K562 (cell line): ENCODE data around the gene FAM83E. TPM values are rescaled to one million over a fixed set of nuclear protein-coding genes. Genes with fewer than 3 reads are reported as not detected.

Experiments used
- GATAD2B ChIP-seq: fragments of 450-650 bp; IDR thresholded peaks from 2 replicates; pipeline ENCODE4 v1.6.1; 2017; ENCODE audit warnings: mild to moderate bottlenecking, borderline replicate concordance
- HES1 ChIP-seq: fragments of 450-650 bp; IDR thresholded peaks from 2 replicates; pipeline ENCODE4 v1.6.1; 2016; ENCODE audit warnings: low read depth, mild to moderate bottlenecking, moderate library complexity
- PCBP2 ChIP-seq: fragments of 200-400 bp; formaldehyde crosslinking; IDR thresholded peaks from 2 replicates; pipeline ENCODE4 v1.6.1; 2018; ENCODE audit warnings: low read length, low read depth, mild to moderate bottlenecking, moderate library complexity; ENCODE audit not compliant: poor library complexity, severe bottlenecking
- RBM34 ChIP-seq: fragments of 200-400 bp; formaldehyde crosslinking; IDR thresholded peaks from 2 replicates; pipeline ENCODE4 v1.6.1; 2018; ENCODE audit warnings: low read length, borderline replicate concordance; ENCODE audit not compliant: insufficient read depth
- SIRT6 ChIP-seq: IDR thresholded peaks from one replicate; pipeline ENCODE4 v1.6.1; 2012; ENCODE audit warnings: low read depth, mild to moderate bottlenecking, control low read depth, inconsistent platforms, low read length, moderate library complexity
- ZBTB34 ChIP-seq: fragments of 250-450 bp; sonication (Bioruptor Pico); IDR thresholded peaks from 2 replicates; pipeline ENCODE4 v1.8.0; 2021; ENCODE audit warnings: mild to moderate bottlenecking, moderate library complexity
- ZNF274 ChIP-seq: IDR thresholded peaks from 2 replicates; pipeline ENCODE4 v1.6.1; 2011; ENCODE audit warnings: low read depth, mild to moderate bottlenecking, low read length, moderate library complexity, borderline replicate concordance
- ZNF316 ChIP-seq: fragments of 450-650 bp; IDR thresholded peaks from 2 replicates; pipeline ENCODE4 v1.6.1; 2016
- ZNF431 ChIP-seq: sonication (generic); formaldehyde crosslinking; IDR thresholded peaks from 2 replicates; pipeline ENCODE4 v1.8.0; 2022; ENCODE audit warnings: mild to moderate bottlenecking, missing genetic modification reagents
- polyA plus RNA-seq, 8 experiments: library from polyadenylated mRNA; depleted of rRNA in 4 of 8; stranded (reverse) in 5 of 8; unstranded in 3 of 8; fragments of >200 nt; fragmentation: Nextera tagmentation in 2 of 8; fragmentation: Illumina TruSeq in 1 of 8; extraction: Ambion mirVana in 2 of 8; extraction: Trizol in 1 of 8; gene quantifications; 2 replicates each; pipeline versions ENCODE4 v1.2.1 to v1.2.3, GENCODE V29; 2011 to 2014; ENCODE audit warnings: inconsistent platforms in 1 of 8, missing spikeins in 1 of 8
- total RNA-seq, 7 experiments: library from RNA; depleted of rRNA in 6 of 7; stranded (reverse); fragments of >200 nt in 6 of 7; fragmentation: Illumina TruSeq in 2 of 7; extraction: Trizol in 2 of 7; gene quantifications; 2 replicates each; pipeline versions ENCODE4 v1.2.1 to v1.2.3, GENCODE V29; 2011 to 2021; ENCODE audit warnings: low replicate concordance in 1 of 7
- TF ChIP-seq, protein P1 (sequence below): fragments of 450-650 bp; IDR thresholded peaks from 2 replicates; pipeline ENCODE4 v1.6.1; 2016; ENCODE audit warnings: low read depth
- TF ChIP-seq, protein P2 (sequence below): sonication (generic); formaldehyde crosslinking; IDR thresholded peaks from 2 replicates; pipeline ENCODE4 v1.8.0; 2022; ENCODE audit warnings: missing genetic modification reagents, mild to moderate bottlenecking, moderate library complexity, borderline replicate concordance
- TF ChIP-seq, protein P3 (sequence below): fragments of 450-650 bp; formaldehyde crosslinking; IDR thresholded peaks from 2 replicates; pipeline ENCODE4 v1.4.0; 2022; ENCODE audit warnings: missing genetic modification characterization

FAM83E gene
- total and polyA plus RNA-seq, 9 of the 15 experiments (the other 6 are each of a cell fraction or from before 2014, with no cell fraction given) = 0.15 to 0.87 (median 0.29) TPM; not detected in 4

GRCh38 chr19:48644839-48645619, 30.2 kb upstream of the FAM83E start (continued):
- TF ChIP-seq, protein P1, sequence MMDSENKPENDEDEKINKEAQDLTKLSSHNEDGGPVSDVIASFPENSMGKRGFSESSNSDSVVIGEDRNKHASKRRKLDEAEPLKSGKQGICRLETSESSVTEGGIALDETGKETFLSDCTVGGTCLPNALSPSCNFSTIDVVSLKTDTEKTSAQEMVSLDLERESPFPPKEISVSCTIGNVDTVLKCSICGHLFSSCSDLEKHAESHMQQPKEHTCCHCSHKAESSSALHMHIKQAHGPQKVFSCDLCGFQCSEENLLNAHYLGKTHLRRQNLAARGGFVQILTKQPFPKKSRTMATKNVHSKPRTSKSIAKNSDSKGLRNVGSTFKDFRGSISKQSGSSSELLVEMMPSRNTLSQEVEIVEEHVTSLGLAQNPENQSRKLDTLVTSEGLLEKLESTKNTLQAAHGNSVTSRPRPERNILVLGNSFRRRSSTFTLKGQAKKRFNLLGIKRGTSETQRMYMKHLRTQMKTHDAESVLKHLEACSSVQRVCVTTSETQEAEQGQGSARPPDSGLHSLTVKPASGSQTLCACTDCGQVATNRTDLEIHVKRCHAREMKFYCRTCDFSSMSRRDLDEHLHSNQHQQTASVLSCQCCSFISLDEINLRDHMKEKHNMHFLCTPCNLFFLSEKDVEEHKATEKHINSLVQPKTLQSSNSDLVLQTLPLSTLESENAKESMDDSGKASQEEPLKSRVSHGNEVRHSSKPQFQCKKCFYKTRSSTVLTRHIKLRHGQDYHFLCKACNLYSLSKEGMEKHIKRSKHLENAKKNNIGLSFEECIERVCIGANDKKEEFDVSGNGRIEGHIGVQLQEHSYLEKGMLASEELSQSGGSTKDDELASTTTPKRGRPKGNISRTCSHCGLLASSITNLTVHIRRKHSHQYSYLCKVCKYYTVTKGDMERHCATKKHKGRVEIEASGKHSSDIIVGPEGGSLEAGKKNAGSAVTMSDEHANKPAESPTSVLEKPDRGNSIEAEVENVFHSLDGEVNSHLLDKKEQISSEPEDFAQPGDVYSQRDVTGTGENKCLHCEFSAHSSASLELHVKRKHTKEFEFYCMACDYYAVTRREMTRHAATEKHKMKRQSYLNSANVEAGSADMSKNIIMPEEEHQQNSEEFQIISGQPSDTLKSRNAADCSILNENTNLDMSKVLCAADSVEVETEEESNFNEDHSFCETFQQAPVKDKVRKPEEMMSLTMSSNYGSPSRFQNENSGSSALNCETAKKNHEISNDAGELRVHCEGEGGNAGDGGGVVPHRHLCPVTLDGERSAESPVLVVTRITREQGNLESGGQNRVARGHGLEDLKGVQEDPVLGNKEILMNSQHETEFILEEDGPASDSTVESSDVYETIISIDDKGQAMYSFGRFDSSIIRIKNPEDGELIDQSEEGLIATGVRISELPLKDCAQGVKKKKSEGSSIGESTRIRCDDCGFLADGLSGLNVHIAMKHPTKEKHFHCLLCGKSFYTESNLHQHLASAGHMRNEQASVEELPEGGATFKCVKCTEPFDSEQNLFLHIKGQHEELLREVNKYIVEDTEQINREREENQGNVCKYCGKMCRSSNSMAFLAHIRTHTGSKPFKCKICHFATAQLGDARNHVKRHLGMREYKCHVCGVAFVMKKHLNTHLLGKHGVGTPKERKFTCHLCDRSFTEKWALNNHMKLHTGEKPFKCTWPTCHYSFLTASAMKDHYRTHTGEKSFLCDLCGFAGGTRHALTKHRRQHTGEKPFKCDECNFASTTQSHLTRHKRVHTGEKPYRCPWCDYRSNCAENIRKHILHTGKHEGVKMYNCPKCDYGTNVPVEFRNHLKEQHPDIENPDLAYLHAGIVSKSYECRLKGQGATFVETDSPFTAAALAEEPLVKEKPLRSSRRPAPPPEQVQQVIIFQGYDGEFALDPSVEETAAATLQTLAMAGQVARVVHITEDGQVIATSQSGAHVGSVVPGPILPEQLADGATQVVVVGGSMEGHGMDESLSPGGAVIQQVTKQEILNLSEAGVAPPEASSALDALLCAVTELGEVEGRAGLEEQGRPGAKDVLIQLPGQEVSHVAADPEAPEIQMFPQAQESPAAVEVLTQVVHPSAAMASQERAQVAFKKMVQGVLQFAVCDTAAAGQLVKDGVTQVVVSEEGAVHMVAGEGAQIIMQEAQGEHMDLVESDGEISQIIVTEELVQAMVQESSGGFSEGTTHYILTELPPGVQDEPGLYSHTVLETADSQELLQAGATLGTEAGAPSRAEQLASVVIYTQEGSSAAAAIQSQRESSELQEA = no peak
- TF ChIP-seq PCBP2 (no peak), ZNF274 (no peak), ZNF431 (CRISPR knock-in tag) (no peak), ZBTB34 (CRISPR knock-in tag) (no peak), GATAD2B (no peak), ZNF316 (no peak), SIRT6 (no peak), RBM34 (no peak), HES1 (no peak)
- TF ChIP-seq, protein P2, sequence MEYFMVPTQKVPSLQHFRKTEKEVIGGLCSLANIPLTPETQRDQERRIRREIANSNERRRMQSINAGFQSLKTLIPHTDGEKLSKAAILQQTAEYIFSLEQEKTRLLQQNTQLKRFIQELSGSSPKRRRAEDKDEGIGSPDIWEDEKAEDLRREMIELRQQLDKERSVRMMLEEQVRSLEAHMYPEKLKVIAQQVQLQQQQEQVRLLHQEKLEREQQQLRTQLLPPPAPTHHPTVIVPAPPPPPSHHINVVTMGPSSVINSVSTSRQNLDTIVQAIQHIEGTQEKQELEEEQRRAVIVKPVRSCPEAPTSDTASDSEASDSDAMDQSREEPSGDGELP (CRISPR knock-in tag) = peak; percentile 74
- TF ChIP-seq, protein P3, sequence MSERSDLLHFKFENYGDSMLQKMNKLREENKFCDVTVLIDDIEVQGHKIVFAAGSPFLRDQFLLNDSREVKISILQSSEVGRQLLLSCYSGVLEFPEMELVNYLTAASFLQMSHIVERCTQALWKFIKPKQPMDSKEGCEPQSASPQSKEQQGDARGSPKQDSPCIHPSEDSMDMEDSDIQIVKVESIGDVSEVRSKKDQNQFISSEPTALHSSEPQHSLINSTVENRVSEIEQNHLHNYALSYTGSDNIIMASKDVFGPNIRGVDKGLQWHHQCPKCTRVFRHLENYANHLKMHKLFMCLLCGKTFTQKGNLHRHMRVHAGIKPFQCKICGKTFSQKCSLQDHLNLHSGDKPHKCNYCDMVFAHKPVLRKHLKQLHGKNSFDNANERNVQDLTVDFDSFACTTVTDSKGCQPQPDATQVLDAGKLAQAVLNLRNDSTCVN (CRISPR knock-in tag) = no peak
